GM12872 (cell line): Measurements from ENCODE around the gene ABCA3.

Source experiments
- CTCF ChIP-seq: IDR thresholded peaks from 3 replicates; pipeline ENCODE4 v1.5.1; 2011; ENCODE audit warnings: low read depth, mild to moderate bottlenecking, low read length, moderate library complexity; ENCODE audit not compliant: insufficient read depth

The ABCA3 gene

DNA sequence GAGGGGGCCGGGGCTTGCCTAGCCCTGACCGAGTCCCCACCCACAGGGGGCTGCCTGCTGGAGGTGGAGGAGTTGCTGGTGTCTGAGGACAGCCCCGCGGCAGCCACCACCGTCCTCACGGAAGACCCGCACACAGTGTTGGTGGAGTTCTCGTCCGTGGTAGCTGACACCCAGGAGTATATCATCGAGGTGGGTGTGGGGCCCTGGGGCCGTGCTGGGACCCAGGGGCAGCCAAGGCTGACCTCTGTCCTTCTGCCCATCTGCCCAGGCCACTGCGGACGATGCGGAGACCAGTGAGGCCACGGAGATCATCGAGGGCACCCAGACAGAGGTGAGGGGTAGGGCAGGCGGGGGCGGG, 105.7 kb downstream of the ABCA3 start:
- TF ChIP-seq CTCF = no peak

GRCh38 chr16:2233872-2234812, 106.4 kb downstream of the ABCA3 start:
- no peak for TF ChIP-seq CTCF

GRCh38 chr16:2233046-2233775, 107.3 kb downstream of the ABCA3 start:
- TF ChIP-seq CTCF = no peak

GRCh38 chr16:2232094-2232990, 108.2 kb downstream of the ABCA3 start:
- no peak for TF ChIP-seq CTCF

- TF ChIP-seq CTCF = no peak
These were observed 109.3 kb downstream of the ABCA3 start for GRCh38 chr16:2231016-2231931.

DNA sequence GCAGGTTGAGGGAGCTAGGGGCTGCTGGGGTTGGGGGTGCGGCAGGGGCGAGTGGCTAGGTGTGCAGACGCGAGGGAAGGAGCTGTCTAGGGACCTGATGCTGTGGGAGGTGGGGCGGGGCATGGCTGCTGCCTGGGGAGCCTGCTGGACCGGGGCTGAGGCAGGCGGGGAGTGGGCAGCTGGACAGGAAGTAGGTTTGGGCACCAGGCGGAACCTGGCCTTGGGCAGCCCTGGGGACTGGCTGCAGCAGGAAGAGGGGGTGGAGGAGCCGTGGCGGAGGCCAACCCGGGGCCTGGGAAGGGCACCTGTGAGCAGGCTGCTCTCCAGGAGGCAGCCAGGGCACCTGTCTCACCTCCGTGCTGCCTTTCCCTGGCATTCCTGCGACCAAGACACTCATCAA, 110.2 kb downstream of the ABCA3 start:
- TF ChIP-seq CTCF = no peak
